Hypothalamus (tissue), 51 donors: ENCODE measurements around the gene YJEFN3.

Experiments used
- DNase-seq, 51 donors: peaks; one replicate each; lab custom pipeline; 2025; lab: John Stamatoyannopoulos, UW

YJEFN3 gene

DNA sequence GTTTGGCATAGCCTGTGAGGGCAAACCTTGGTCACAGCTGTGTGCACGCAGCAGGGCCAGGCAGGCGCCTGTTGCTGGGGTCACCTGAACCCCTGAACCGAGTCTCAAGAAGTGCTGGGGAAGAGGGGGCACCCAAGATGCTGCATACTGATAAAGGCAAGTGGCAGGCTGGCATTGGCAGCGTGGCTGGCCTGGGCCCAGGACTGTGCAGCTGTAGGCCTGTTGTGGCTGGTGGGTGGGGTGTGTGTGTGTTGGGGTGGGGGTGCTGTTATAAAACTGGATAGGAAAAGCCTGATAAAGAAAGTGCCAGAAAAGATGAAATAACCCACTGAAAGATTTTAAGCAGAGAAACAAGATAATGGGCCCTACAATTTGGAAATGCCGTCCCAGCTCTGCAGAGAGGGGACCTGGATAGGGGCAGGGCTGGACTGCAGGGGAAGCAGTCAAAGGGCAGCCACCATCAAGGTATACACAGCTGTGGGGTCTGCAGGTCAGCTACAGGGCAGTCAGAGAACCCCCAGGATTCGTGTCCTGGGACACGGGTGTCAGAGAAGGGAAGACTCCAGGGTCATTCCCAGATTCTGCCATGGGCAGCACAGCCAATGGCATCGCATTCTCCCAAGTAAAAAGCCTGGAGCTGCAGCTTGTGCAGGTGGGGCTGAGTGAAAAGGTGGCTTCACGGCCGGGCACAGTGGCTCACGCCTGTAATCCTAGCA lies 42.5 kb downstream of the YJEFN3 start:
- DNase-seq = no peak

DNA sequence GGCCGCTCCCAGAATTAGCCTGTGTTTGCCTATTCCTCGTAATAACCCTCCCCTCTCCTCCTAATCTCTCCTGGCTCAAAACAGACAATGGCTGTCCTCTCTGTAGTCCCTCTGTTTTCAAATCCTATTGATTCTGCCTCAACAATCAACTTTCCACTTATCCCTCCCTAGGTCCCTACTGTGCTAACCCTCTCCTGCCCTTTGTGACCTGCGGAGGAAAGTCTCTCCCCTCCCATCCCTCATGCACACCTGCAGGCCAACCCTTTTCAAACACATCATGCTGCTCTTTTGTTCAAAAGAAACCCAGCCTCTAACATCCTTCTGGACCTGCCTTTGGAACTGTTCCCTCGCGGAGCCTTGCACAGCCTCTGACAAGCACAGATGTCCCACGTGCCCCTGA lies 46.7 kb downstream of the YJEFN3 start:
- DNase-seq = no peak

DNA sequence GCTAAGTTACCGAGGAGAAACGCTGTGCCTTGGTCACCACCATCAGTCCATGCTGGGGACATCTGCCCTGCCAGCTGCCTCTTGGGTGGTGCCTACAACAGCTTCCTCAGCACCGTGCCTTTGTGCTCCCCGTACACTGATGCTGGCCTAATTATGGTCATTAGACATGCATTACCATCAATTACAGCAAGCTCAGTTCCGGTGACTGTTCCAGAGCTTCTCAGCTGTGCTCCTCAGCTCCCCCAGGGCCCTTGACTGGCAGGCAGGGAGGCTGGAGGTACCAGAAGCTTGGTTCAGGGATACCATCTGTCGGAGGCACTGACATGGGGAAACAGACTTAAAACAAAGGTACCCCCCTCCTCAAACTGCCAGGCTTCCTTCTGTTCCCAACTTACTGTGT lies 49.5 kb downstream of the YJEFN3 start:
- no peak for DNase-seq

DNA sequence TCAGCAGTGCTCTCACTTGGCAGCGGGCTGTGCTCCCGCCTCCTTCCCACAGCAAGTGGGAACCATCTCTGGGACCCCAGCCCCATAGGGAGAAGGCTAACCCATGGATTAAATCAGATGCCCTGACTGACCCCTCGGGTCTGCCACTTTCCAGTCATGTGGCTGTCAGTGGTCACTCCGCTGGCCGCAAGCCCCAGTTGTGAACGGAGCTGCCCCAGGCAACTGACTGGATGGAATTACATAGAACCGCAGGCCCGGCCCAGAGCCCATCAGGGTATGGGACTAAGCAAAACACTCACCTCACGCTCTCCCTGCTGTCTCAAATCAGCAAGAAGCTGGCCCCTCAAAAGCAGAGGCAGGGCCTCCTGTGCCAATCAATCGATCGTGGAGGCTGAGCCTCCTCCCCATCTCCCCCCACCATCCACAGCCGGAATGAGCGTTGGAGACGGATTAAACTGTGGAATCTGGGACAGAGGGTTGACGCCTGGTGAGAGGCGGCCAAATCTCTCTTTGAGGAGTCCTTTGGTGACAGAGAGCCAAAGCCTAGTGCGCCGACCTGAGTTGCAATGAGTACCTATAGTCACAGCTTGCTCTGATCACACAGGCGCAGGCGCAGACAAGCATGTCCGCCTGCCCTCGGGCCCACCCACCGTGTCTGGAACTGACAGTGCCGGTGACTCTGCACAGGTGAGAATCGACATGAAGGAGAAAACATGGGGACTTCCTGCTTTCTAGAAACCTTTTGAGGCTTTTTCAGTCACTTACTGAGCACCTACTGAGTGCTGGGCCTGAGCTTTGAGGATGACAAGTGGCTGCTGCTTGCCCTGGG lies 51.0 kb downstream of the YJEFN3 start:
- DNase-seq = no peak

DNA sequence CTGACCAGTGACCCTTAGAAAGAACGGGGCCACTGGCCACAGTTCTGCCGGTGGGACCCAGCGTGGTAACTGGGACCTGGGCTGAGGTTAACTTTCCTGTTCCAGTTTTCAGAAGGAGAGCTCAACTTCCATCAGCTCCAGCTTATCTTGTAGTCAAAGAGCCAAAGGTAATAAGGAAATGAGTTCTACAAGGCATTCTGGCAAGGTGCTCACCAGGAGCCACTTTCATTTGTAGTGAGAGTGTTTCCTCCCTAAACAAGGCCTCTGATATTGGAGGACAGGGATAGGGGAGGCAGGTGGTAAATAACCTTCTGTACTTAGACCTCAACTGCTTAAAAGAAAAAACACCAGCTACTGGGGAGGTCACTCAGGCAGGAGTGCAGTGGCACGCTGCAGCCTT lies 51.7 kb downstream of the YJEFN3 start:
- DNase-seq = no peak

DNA sequence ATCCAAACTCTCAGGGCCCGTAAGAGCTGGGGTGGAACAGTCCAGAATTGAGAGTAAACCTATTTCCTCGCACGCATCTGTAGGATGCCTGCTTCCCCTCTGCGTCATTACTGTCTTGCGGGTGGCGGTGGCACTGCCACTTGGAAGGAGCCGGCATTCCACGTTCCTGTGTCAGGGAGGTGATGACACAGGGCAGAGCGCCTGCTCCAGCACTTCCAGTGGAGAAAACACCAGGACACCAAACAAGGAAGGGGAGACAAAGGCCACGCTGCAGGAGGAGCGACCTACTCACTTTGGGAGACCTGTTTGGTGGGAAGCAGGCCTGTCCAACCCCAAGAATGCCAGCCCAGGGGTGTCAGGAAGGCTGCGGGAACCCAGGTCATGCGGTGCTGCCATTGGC lies 52.7 kb downstream of the YJEFN3 start:
- DNase-seq = no peak

DNA sequence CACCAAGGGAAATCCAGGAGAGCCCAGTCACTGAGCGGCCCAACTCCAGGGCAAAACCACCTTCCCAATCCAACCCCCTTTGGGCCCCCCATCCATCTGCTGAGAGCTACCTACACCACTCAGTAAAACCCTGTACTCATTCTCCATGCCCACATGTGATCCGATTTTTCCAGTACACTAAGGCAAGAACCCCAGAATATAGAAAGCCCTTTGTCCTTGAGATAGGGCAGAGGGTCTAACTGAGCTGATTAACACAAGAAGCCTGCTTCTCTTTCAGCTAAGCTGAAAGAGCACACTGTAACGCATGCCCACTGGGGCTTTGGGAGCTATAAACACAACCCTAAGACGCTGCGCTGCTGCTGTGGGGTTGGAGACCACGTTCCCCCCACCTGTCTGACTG lies 53.8 kb downstream of the YJEFN3 start:
- no peak for DNase-seq

DNA sequence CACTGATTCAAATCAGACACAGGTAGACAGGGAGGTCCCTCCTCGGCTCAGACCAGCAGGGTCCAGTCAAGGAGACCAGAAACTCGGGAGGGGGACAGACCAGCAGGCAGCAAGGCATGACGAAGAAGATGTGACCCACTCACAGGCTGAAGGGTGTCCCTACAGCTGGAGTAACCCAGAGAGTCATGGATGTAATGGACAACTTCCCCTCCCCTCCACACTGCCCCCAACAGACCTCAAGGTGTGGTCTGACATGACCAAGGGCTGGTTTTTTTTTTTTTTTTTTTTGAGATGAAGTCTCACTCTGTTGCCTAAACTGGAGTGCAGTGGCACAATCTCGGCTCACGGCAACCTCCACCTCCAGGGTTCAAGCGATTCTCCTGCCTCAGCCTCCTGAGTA lies 55.6 kb downstream of the YJEFN3 start:
- DNase-seq = no peak
